ENCODE results near the gene C12orf60.

Gene C12orf60

GRCh38 chr12:14846042-14846587, 42.6 kb downstream of the C12orf60 start:
- no peak for DNase-seq (ENCODE audit: low read depth, low spot score)

GRCh38 chr12:14846876-14847580, 43.6 kb downstream of the C12orf60 start:
- Histone ChIP-seq H3K4me3 (ENCODE audit: insufficient read length, low read depth) (no peak overlapping the region), H3K4me1 (ENCODE audit: insufficient read depth, insufficient read length) (no peaks in the 10 kb centered on the region), H3K9ac (ENCODE audit: insufficient read length, low read depth) (no peak overlapping the region), H3K9me3 (ENCODE audit: insufficient read depth, low read length) (no peaks in the 10 kb centered on the region), H3K27me3 (ENCODE audit: insufficient read depth, insufficient read length) (no peaks in the 10 kb centered on the region), H3K36me3 (ENCODE audit: insufficient read depth, insufficient read length, low read length) (no peaks in the 10 kb centered on the region)
- TF ChIP-seq SUZ12 (IDR thresholded peaks at IDR 0.05; ENCODE audit: extremely low read depth, insufficient read depth, insufficient read length) (no peak), ZNF274 (IDR thresholded peaks at IDR 0.05; ENCODE audit: low read depth, low read length) (no peak), YY1 (IDR thresholded peaks at IDR 0.05; ENCODE audit: insufficient read depth, insufficient read length) (no peak)
- DNase-seq (ENCODE audit: low read depth, low spot score) = no peak

More at GRCh38 chr12:14846042-14846587, 42.6 kb downstream of the C12orf60 start:
- no peaks in the 10 kb centered on the region for H3K9me3 ChIP-seq (ENCODE audit: insufficient read depth, low read length)
- no peaks in the 10 kb centered on the region for H3K4me1 ChIP-seq (ENCODE audit: insufficient read depth, insufficient read length)
- H3K27me3 ChIP-seq (ENCODE audit: insufficient read depth, insufficient read length) = no peaks in the 10 kb centered on the region
- H3K4me3 ChIP-seq (ENCODE audit: insufficient read length, low read depth) = no peak overlapping the region
- no peak overlapping the region for H3K9ac ChIP-seq (ENCODE audit: insufficient read length, low read depth)
- H3K36me3 ChIP-seq (ENCODE audit: insufficient read depth, insufficient read length, low read length) = no peaks in the 10 kb centered on the region
- TF ChIP-seq YY1 (IDR thresholded peaks at IDR 0.05; ENCODE audit: insufficient read depth, insufficient read length) = no peak
- TF ChIP-seq ZNF274 (IDR thresholded peaks at IDR 0.05; ENCODE audit: low read depth, low read length) = no peak
- no peak for TF ChIP-seq SUZ12 (IDR thresholded peaks at IDR 0.05; ENCODE audit: extremely low read depth, insufficient read depth, insufficient read length)

GRCh38 chr12:14849661-14850060, 46.2 kb downstream of the C12orf60 start:
- TF ChIP-seq ZNF274 (IDR thresholded peaks at IDR 0.05; ENCODE audit: low read depth, low read length) (no peak), YY1 (IDR thresholded peaks at IDR 0.05; ENCODE audit: insufficient read depth, insufficient read length) (no peak), SUZ12 (IDR thresholded peaks at IDR 0.05; ENCODE audit: extremely low read depth, insufficient read depth, insufficient read length) (no peak)
- no peak overlapping the region for H3K4me3 ChIP-seq (ENCODE audit: insufficient read length, low read depth)
- no peak overlapping the region for H3K9ac ChIP-seq (ENCODE audit: insufficient read length, low read depth)
- H3K27me3 ChIP-seq (ENCODE audit: insufficient read depth, insufficient read length) = no peaks in the 10 kb centered on the region
- no peaks in the 10 kb centered on the region for H3K4me1 ChIP-seq (ENCODE audit: insufficient read depth, insufficient read length)
- H3K9me3 ChIP-seq (ENCODE audit: insufficient read depth, low read length) = no peaks in the 10 kb centered on the region
- DNase-seq (ENCODE audit: low read depth, low spot score) = no peak
- H3K36me3 ChIP-seq (ENCODE audit: insufficient read depth, insufficient read length, low read length) = no peaks in the 10 kb centered on the region

GRCh38 chr12:14850929-14851663, 47.6 kb downstream of the C12orf60 start:
- no peaks in the 10 kb centered on the region for H3K9me3 ChIP-seq (ENCODE audit: insufficient read depth, low read length)
- no peak for DNase-seq (ENCODE audit: low read depth, low spot score)
- no peak overlapping the region for H3K4me3 ChIP-seq (ENCODE audit: insufficient read length, low read depth)
- no peaks in the 10 kb centered on the region for H3K36me3 ChIP-seq (ENCODE audit: insufficient read depth, insufficient read length, low read length)
- H3K4me1 ChIP-seq (ENCODE audit: insufficient read depth, insufficient read length) = no peaks in the 10 kb centered on the region
- no peak for TF ChIP-seq SUZ12 (IDR thresholded peaks at IDR 0.05; ENCODE audit: extremely low read depth, insufficient read depth, insufficient read length)
- TF ChIP-seq YY1 (IDR thresholded peaks at IDR 0.05; ENCODE audit: insufficient read depth, insufficient read length) = no peak
- no peak for TF ChIP-seq ZNF274 (IDR thresholded peaks at IDR 0.05; ENCODE audit: low read depth, low read length)
- H3K9ac ChIP-seq (ENCODE audit: insufficient read length, low read depth) = no peak overlapping the region
- H3K27me3 ChIP-seq (ENCODE audit: insufficient read depth, insufficient read length) = no peaks in the 10 kb centered on the region

- Histone ChIP-seq H3K36me3 (ENCODE audit: insufficient read depth, insufficient read length, low read length) (no peaks in the 10 kb centered on the region), H3K9ac (ENCODE audit: insufficient read length, low read depth) (no peak overlapping the region), H3K9me3 (ENCODE audit: insufficient read depth, low read length) (no peaks in the 10 kb centered on the region), H3K4me1 (ENCODE audit: insufficient read depth, insufficient read length) (no peaks in the 10 kb centered on the region), H3K4me3 (ENCODE audit: insufficient read length, low read depth) (no peak overlapping the region), H3K27me3 (ENCODE audit: insufficient read depth, insufficient read length) (no peaks in the 10 kb centered on the region)
- no peak for DNase-seq (ENCODE audit: low read depth, low spot score)
- TF ChIP-seq YY1 (IDR thresholded peaks at IDR 0.05; ENCODE audit: insufficient read depth, insufficient read length) = no peak
- TF ChIP-seq ZNF274 (IDR thresholded peaks at IDR 0.05; ENCODE audit: low read depth, low read length) = no peak
- no peak for TF ChIP-seq SUZ12 (IDR thresholded peaks at IDR 0.05; ENCODE audit: extremely low read depth, insufficient read depth, insufficient read length)
Observed at GRCh38 chr12:14852880-14853279, 49.4 kb downstream of the C12orf60 start.

DNA sequence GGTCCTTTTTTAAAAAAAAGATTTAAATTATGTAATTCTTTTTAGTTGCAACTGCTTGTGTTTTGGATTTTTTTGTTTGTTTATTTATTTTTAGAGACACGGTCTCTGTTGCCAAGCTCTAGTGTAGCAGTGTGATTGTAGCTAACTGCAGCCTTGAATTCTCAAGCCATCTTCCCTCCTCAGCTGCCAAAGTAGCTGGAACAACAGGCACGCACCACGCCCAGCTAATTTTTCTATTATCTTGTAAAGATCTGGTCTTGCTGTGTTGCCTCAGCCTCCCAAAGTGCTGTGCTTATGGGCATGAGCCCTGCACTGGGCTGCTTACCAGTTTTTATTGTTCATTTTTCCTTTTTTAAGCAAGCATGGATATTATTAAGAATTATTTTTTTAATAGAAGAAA, 50.5 kb downstream of the C12orf60 start:
- no peak for DNase-seq (ENCODE audit: low read depth, low spot score)
- no peak overlapping the region for H3K4me3 ChIP-seq (ENCODE audit: insufficient read length, low read depth)
- TF ChIP-seq ZNF274 (IDR thresholded peaks at IDR 0.05; ENCODE audit: low read depth, low read length) (no peak), YY1 (IDR thresholded peaks at IDR 0.05; ENCODE audit: insufficient read depth, insufficient read length) (no peak), SUZ12 (IDR thresholded peaks at IDR 0.05; ENCODE audit: extremely low read depth, insufficient read depth, insufficient read length) (no peak)
- H3K9ac ChIP-seq (ENCODE audit: insufficient read length, low read depth) = no peak overlapping the region
- no peaks in the 10 kb centered on the region for H3K4me1 ChIP-seq (ENCODE audit: insufficient read depth, insufficient read length)
- no peaks in the 10 kb centered on the region for H3K27me3 ChIP-seq (ENCODE audit: insufficient read depth, insufficient read length)
- no peaks in the 10 kb centered on the region for H3K9me3 ChIP-seq (ENCODE audit: insufficient read depth, low read length)
- H3K36me3 ChIP-seq (ENCODE audit: insufficient read depth, insufficient read length, low read length) = no peaks in the 10 kb centered on the region

DNA sequence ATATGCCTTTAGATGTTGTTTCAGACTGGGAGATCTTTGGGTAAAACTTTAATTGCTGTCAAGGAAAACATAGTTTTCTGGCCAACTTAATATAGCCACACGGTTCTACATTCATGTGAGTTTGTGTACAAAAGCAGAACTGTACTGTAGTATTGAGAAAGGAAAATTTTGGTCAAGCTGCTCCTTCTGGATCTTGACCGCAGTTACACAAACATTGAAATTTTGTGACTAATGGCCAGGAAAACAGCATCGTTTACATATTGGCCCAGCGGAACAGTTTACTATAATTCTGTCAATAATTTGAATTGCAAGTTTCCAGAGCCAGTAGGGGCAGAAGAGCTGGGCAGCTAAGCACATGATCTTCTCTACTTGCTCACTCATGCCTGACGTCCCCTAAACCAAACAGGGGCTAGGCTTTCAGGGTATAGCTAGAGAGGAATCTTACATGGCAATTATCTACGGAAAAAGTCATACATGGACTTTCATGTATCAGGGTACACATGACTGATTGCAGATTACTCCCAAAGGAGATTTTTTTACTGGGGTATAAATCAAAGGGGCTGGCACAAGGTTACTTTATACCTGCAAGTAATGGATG, 51.2 kb downstream of the C12orf60 start:
- Histone ChIP-seq H3K9ac (ENCODE audit: insufficient read length, low read depth) (no peak overlapping the region), H3K4me3 (ENCODE audit: insufficient read length, low read depth) (no peak overlapping the region)
- DNase-seq (ENCODE audit: low read depth, low spot score) = no peak

More for the DNA sequence above, 51.2 kb downstream of the C12orf60 start:
- H3K36me3 ChIP-seq (ENCODE audit: insufficient read depth, insufficient read length, low read length) = no peaks in the 10 kb centered on the region
- H3K27me3 ChIP-seq (ENCODE audit: insufficient read depth, insufficient read length) = no peaks in the 10 kb centered on the region
- no peaks in the 10 kb centered on the region for H3K4me1 ChIP-seq (ENCODE audit: insufficient read depth, insufficient read length)
- no peak for TF ChIP-seq ZNF274 (IDR thresholded peaks at IDR 0.05; ENCODE audit: low read depth, low read length)
- TF ChIP-seq YY1 (IDR thresholded peaks at IDR 0.05; ENCODE audit: insufficient read depth, insufficient read length) = no peak
- TF ChIP-seq SUZ12 (IDR thresholded peaks at IDR 0.05; ENCODE audit: extremely low read depth, insufficient read depth, insufficient read length) = no peak
- H3K9me3 ChIP-seq (ENCODE audit: insufficient read depth, low read length) = peaks cover 6% of the 10 kb centered on the region
